T-helper 22 cell (primary cell): ENCODE results near the gene KCTD6.

ENCODE experiments used
- DNase-seq: peaks from one replicate; pipeline ENCODE4 v3.0.0-alpha.2; 2020; ENCODE audit warnings: low read depth

Gene KCTD6

GRCh38 chr3:58491506-58492402 is at the start of gene KCTD6:
TSS of gene KCTD6 (plus strand) at chr3:58492096. CDS start at chr3:58498756, 6,660 bp downstream.
- DNase-seq, result peak; percentile 71

GRCh38 chr3:58452176-58452575 is 39.7 kb upstream of the KCTD6 start:
- DNase-seq, result no peak

- no peak for DNase-seq
These were observed 32.7 kb upstream of the KCTD6 start for GRCh38 chr3:58459160-58459559.

GRCh38 chr3:58462829-58463180 is 29.1 kb upstream of the KCTD6 start:
- no peak for DNase-seq

- peak; percentile 21 for DNase-seq
These were observed 28.5 kb upstream of the KCTD6 start for GRCh38 chr3:58463181-58463941.

- DNase-seq, result no peak
These were observed 28.0 kb upstream of the KCTD6 start for GRCh38 chr3:58463942-58464271.

GRCh38 chr3:58464866-58465265 is 27.0 kb upstream of the KCTD6 start:
- no peak for DNase-seq

- DNase-seq, result no peak
These were observed 24.9 kb upstream of the KCTD6 start for GRCh38 chr3:58466899-58467563.

GRCh38 chr3:58469096-58469495 is 22.8 kb upstream of the KCTD6 start:
- DNase-seq, result no peak

GRCh38 chr3:58470363-58471024 is 21.4 kb upstream of the KCTD6 start:
- DNase-seq, result no peak

- no peak for DNase-seq
These were observed 20.6 kb upstream of the KCTD6 start for GRCh38 chr3:58471025-58471887.

GRCh38 chr3:58473275-58473674 is 18.6 kb upstream of the KCTD6 start:
- DNase-seq, result no peak

- no peak for DNase-seq
These were observed 17.5 kb upstream of the KCTD6 start for GRCh38 chr3:58474348-58474911.

- DNase-seq, result no peak
These were observed 16.8 kb upstream of the KCTD6 start for GRCh38 chr3:58474967-58475578.

GRCh38 chr3:58478781-58479180 is 13.1 kb upstream of the KCTD6 start:
- DNase-seq, result no peak

- DNase-seq, result no peak
These were observed 11.6 kb upstream of the KCTD6 start for GRCh38 chr3:58480309-58480708.

- DNase-seq, result no peak
These were observed 8.8 kb upstream of the KCTD6 start for GRCh38 chr3:58482917-58483636.

GRCh38 chr3:58484045-58484721 is 7.7 kb upstream of the KCTD6 start:
- DNase-seq, result no peak

GRCh38 chr3:58484722-58485069 is 7.2 kb upstream of the KCTD6 start:
- no peak for DNase-seq
